ENCODE results near the gene HNRNPAB. TPM values are rescaled to one million over a fixed set of nuclear protein-coding genes. Genes with fewer than 3 reads are reported as not detected.
A peak's percentile ranks its signal among the peaks of the same experiment; 100 is the strongest.
"Not testable (repeated sequence)": the region's sequence is repeated elsewhere in the genome, so short reads cannot be mapped to it uniquely, and the experiment has no call there.

Gene HNRNPAB
- total RNA-seq, 4 donors from 2014 or later = 115 to 199 (median 169) TPM

- Histone ChIP-seq H3K9me3 (no peaks in the 10 kb centered on the region), H3K27ac (peak overlapping the region; percentile 80 to 84 (median 82)), H3K27me3 (no peaks in the 10 kb centered on the region), H3K36me3 (peaks cover 0 to 27% (median 2%) of the 10 kb centered on the region in 4 donors), H3K4me1 (peaks cover 6 to 55% (median 22%) of the 10 kb centered on the region in 4 donors), H3K4me3 (no peak overlapping the region)
- WGBS, 2 donors (ENCODE audit: low coverage in 1 of 2) = 94% methylated on average over 6 of the region's 6 CpGs; no CpG with 5 or more reads in 1 of the 2 donors
- in situ Hi-C loops (cut with MboI; ENCODE audit: low pct_ligation_motif_present in 1 of 4, low pct_unique_long_range_greater_than_20kb in 1 of 4, low sequenced_read_pairs in 3 of 4) = no loop called here
- intact Hi-C loops (cut with DNase I; ENCODE audit: low total_unique reads) = no loop called here
- no peak for TF ChIP-seq CTCF (IDR thresholded peaks at IDR 0.05)
- TF ChIP-seq POLR2AphosphoS5 (IDR thresholded peaks at IDR 0.05) = no peak
- no peak for TF ChIP-seq POLR2A (IDR thresholded peaks at IDR 0.05)
- TF ChIP-seq EP300 (IDR thresholded peaks at IDR 0.05; ENCODE audit: low read depth) = no peak
- DNase-seq = no peak
Observed at GRCh38 chr5:178225174-178225573, 20.8 kb downstream of the HNRNPAB start.

DNA sequence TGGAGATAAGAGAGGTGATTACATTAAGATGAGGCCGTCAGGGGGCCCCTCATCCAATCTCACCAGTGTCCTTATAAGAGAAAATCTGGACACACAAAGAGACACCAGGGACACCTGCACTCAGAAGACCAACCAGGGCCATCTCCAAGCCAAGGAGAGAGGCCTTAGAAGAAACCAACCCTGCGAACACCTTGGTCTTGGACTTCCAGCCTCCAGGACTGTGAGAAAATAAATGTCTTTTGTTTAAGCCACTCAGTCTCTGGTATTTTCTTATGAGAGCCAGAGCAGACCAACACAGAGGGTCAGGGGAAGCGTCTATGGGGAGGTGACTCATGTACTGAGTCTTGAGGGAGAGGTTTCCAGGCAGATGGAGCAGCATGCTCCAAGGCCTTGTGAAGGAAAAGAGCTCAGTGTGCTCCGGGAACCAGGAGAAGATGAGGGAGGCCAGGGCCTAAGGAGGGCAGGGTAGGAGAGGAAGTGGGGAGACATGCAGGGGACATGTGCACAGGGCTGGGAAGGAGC is 22.9 kb downstream of the HNRNPAB start:
- Histone ChIP-seq H3K36me3 (peaks cover 0 to 27% (median 2%) of the 10 kb centered on the region in 4 donors), H3K9me3 (no peaks in the 10 kb centered on the region), H3K27ac (peak overlapping the region; percentile 76 to 84 (median 82)), H3K27me3 (no peaks in the 10 kb centered on the region), H3K4me1 (peaks cover 21 to 67% (median 37%) of the 10 kb centered on the region in 4 donors), H3K4me3 (no peak overlapping the region)
- 71 to 90% methylated on average over 2 to 4 of the region's 4 CpGs for WGBS, 2 donors (ENCODE audit: low coverage in 1 of 2)
- TF ChIP-seq CTCF (IDR thresholded peaks at IDR 0.05) (no peak), EP300 (IDR thresholded peaks at IDR 0.05; ENCODE audit: low read depth) (no peak), POLR2A (IDR thresholded peaks at IDR 0.05) (no peak), POLR2AphosphoS5 (IDR thresholded peaks at IDR 0.05) (no peak)
- intact Hi-C loops (cut with DNase I; ENCODE audit: low total_unique reads) = no loop called here
- in situ Hi-C loops (cut with MboI; ENCODE audit: low pct_ligation_motif_present in 1 of 4, low pct_unique_long_range_greater_than_20kb in 1 of 4, low sequenced_read_pairs in 3 of 4) = no loop called here
- DNase-seq = no peak

DNA sequence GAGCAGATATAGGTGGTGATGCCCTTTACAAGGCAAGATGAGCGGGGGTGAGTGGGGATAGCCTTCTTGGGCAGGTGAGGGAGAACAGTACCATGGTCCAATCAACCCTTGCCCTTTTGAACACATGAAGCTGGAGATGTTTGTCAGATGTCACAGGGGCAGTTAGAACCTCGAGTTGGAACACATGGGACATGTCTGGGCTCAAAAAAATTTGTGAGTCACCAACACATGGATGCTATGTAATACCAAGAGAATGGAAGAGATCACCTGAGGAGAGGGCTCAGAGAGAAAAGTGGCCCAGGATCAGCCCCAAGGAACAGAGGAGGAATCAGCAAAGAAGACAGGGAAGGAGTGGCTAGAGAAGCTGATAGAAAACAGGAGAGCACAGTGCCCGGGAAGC is 23.6 kb downstream of the HNRNPAB start:
- intact Hi-C loops (cut with DNase I; ENCODE audit: low total_unique reads) = no loop called here
- WGBS, 2 donors (ENCODE audit: low coverage in 1 of 2) = 91 to 100% methylated on average over 2 to 3 of the region's 3 CpGs
- Histone ChIP-seq H3K36me3 (peaks cover 0 to 27% (median 2%) of the 10 kb centered on the region in 4 donors), H3K27ac (peak overlapping the region; percentile 76 to 84 (median 82)), H3K9me3 (no peaks in the 10 kb centered on the region), H3K4me3 (no peak overlapping the region), H3K27me3 (no peaks in the 10 kb centered on the region), H3K4me1 (peaks cover 24 to 70% (median 40%) of the 10 kb centered on the region in 4 donors)
- DNase-seq = no peak
- TF ChIP-seq POLR2A (IDR thresholded peaks at IDR 0.05) (no peak), POLR2AphosphoS5 (IDR thresholded peaks at IDR 0.05) (no peak), CTCF (IDR thresholded peaks at IDR 0.05) (no peak), EP300 (IDR thresholded peaks at IDR 0.05; ENCODE audit: low read depth) (no peak)
- in situ Hi-C loops (cut with MboI; ENCODE audit: low pct_ligation_motif_present in 1 of 4, low pct_unique_long_range_greater_than_20kb in 1 of 4, low sequenced_read_pairs in 3 of 4) = no loop called here

- 93 to 99% methylated on average over 9 to 11 of the region's 11 CpGs for WGBS, 2 donors (ENCODE audit: low coverage in 1 of 2)
- Histone ChIP-seq H3K27ac (peak overlapping the region; percentile 76 to 84 (median 82)), H3K4me3 (no peak overlapping the region), H3K9me3 (no peaks in the 10 kb centered on the region), H3K4me1 (peaks cover 25 to 74% (median 43%) of the 10 kb centered on the region in 4 donors), H3K27me3 (no peaks in the 10 kb centered on the region), H3K36me3 (peaks cover 0 to 27% (median 2%) of the 10 kb centered on the region in 4 donors)
- intact Hi-C loops (cut with DNase I; ENCODE audit: low total_unique reads) (no loop called here), in situ Hi-C loops (cut with MboI; ENCODE audit: low pct_ligation_motif_present in 1 of 4, low pct_unique_long_range_greater_than_20kb in 1 of 4, low sequenced_read_pairs in 3 of 4) (no loop called here)
- DNase-seq = no peak
- TF ChIP-seq CTCF (IDR thresholded peaks at IDR 0.05) = no peak
- TF ChIP-seq POLR2AphosphoS5 (IDR thresholded peaks at IDR 0.05) = no peak
- no peak for TF ChIP-seq POLR2A (IDR thresholded peaks at IDR 0.05)
- TF ChIP-seq EP300 (IDR thresholded peaks at IDR 0.05; ENCODE audit: low read depth) = no peak
Observed at GRCh38 chr5:178228609-178229008, 24.3 kb downstream of the HNRNPAB start.

DNA sequence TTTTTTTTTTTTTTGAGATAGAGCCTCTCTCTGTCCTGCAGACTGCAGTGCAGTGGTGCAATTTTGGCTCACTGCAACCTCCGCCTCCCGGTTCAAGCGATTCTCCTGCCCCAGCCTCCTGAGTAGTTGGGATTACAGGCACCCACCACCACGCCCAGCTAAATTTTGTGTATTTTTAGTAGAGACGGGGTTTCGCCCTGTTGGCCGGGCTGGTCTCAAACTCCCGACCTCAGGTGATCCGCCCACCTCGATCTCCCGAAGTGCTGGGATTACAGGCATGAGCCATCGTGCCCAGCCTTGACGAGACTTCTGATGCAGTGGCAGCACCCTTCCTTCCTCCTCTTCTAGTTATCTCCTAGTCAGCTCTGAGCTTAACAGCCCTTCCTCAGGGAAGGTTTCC is 24.8 kb downstream of the HNRNPAB start:
- 95% methylated on average over 13 of the region's 13 CpGs; no CpG with 5 or more reads in 1 of the 2 donors for WGBS, 2 donors (ENCODE audit: low coverage in 1 of 2)
- H3K27me3 ChIP-seq; in situ Hi-C loops (cut with MboI; ENCODE audit: low pct_ligation_motif_present in 1 of 4, low pct_unique_long_range_greater_than_20kb in 1 of 4, low sequenced_read_pairs in 3 of 4); DNase-seq; H3K4me3 ChIP-seq; H3K9me3 ChIP-seq; intact Hi-C loops (cut with DNase I; ENCODE audit: low total_unique reads): not testable (repeated sequence)
- H3K36me3 ChIP-seq = peaks cover 0 to 27% (median 2%) of the 10 kb centered on the region in 4 donors
- H3K27ac ChIP-seq = peak overlapping the region in 2 of 4 donors; percentile 94 to 98
- peaks cover 25 to 74% (median 43%) of the 10 kb centered on the region in 4 donors for H3K4me1 ChIP-seq
